GM19324 (cell line): ENCODE data around the gene TLK2.
"Not testable (repeated sequence)": the region's sequence is repeated elsewhere in the genome, so short reads cannot be mapped to it uniquely, and the experiment has no call there.

Source experiments
- ATAC-seq: cut with Tn5 transposase; IDR thresholded peaks from one replicate; pipeline ENCODE4 v1.9.1; 2021; ENCODE audit warnings: mild to moderate bottlenecking, moderate library complexity; ENCODE audit not compliant: unreplicated experiment, low FRiP score

TLK2 gene

DNA sequence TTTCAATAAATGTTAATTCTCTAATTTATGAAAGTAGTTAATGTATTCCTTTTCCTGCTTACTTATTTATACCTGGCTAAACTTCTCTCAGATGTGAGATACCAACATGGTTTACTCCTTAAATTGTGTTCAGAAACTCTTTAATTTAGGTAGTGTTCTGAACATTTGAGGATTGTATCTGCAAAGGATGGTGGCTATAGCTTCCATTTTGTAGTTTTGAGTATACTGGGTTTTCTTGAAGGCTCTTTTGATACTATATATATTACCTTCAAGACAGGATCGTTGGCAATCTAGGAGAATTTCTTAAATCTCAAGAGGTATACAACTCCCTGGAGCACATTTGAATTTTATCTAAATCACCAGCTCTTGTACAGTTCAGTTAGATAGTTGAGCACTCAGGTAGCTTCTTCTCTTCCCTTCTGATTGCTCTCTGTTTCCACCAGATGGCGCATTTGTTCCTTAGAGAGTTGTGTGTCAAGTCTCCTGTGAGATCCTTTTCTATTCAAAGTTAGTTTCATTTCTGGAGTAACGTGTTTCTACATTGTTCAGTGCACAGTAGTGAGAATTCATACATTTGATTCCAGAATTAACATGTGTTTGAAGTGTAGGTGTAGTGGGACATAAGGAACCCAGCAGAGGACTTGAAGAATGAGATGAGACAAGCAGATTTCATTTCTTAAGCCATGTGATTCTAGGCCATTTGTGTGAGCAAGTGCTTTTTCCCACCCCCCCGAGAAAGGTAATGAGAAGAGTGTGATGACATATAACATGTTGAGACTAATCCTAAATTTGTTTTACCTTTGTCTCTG lies 74.4 kb downstream of the TLK2 start:
- ATAC-seq: peak; percentile 58

DNA sequence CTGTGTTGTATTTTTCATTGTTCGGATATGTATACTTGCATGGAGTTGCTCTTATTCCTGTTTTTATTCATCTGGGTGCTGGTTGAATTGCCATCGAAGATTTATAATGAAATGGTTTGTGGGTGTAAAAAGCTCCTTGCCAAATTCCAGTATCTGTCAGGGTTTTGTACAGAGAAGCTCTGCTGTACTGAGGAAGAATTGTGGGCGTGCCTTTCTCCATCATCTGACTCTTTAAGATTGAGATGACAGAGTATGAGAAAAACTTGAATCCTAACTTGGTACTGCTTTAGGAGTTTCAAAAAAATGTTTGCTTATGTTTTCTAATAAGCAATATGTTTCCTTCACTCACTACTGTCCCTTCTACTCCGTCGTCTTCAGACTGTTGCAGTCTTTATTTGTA lies 78.9 kb downstream of the TLK2 start:
- ATAC-seq: not testable (repeated sequence)

DNA sequence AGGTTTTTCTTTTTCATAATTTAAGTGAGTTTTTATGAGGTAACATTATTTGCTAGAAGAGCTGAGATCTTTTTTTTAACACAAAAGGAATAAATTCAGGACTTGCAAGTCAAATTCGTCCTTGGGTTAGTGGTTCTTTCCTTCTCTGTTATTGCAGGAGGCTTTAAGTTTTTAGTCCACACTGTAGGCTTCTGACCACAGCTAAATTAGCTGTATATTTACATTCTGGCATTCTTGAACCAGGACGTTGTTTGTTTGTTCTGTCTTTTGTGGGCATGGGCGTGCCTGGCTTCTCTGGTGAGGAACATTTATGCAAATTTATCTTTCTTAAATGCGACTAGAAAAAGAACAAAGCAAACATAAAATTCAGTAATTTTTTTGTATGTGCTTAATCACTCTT lies 80.3 kb downstream of the TLK2 start:
- not testable (repeated sequence) for ATAC-seq

GRCh38 chr17:62560971-62561370 lies 82.3 kb downstream of the TLK2 start:
- not testable (repeated sequence) for ATAC-seq

DNA sequence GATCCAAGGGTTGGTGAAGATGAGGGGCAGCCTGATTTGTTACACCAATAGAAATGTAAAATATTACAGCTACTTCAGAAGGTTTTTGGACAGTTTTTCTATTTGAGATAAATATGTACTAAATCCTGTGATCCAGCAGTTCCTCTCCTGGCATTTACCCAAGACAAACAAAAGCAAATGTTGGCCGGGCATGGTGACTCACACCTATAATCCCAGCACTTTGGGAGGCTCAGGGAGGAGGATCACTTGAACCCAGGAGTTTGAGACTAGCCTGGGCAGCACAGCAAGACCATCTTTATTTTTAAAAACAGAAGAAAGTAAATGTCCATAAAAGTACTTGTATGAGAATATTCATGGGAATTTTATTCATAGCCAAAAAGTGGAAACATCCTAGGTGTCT lies 84.0 kb downstream of the TLK2 start:
- ATAC-seq: no peak

DNA sequence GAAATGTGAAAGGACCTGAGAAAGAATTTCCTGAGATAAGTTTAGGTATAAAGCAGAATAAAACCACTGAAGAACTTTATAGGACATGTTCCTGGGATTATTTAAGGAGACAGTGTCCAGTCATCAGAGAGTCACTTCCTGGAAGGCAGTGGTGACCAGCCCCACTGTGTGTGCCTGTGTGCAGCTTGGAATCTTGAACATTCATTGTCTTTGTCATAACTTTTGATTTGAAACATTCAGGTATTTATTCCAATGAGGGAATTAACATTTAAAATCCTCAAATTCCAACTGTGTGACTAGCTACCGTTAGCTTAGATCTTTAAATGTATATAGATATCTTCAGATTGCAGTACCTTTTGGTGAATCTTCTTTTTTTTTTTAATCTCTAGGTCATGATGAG lies 87.2 kb downstream of the TLK2 start:
- ATAC-seq: no peak

GRCh38 chr17:62566996-62567578 lies 88.5 kb downstream of the TLK2 start:
- ATAC-seq: no peak

- ATAC-seq: no peak
These were observed 93.9 kb downstream of the TLK2 start for GRCh38 chr17:62572488-62572887.

- no peak for ATAC-seq
These were observed 94.3 kb downstream of the TLK2 start for GRCh38 chr17:62572888-62573401.

GRCh38 chr17:62573480-62574117 lies 95.0 kb downstream of the TLK2 start:
- no peak for ATAC-seq

DNA sequence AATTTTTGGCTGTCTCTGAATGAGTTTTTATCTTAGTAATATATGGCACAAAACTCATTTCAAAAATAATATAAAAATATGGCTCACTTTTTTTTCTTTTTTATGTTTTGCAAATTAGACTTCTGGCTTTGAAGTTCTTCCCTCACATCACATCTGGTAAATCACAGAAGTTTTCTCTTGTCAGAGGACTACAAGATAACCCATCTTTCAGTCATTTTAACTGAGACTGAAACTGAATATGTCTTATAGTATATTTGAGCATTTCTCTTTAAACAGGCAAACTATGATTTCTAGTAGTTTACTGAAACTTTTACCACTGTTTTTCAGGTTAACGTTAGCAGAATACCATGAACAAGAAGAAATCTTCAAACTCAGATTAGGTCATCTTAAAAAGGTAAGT lies 97.8 kb downstream of the TLK2 start:
- no peak for ATAC-seq

GRCh38 chr17:62578757-62579487 lies 100.3 kb downstream of the TLK2 start:
- no peak for ATAC-seq

- ATAC-seq: no peak
These were observed 102.3 kb downstream of the TLK2 start for GRCh38 chr17:62580947-62581346.

GRCh38 chr17:62581764-62582163 lies 103.1 kb downstream of the TLK2 start:
- ATAC-seq: no peak

DNA sequence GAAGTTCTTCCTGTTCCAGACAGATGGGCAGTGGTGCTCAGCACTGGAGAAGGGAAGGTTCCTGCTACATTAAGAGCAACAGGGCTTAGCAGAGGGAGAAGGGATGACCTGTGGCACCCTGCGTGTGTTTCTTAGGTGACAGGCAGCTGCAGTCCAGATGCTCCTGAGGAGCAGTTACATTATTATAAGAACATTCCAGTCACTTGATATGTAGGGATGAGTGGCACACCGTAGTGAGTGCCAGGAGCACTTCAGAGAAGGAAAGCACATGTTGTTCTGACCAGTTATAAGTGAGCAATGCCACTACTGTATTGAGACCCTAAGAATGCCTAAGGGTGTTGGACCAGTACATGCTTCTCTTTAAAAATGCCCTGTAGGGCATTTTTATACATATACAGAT lies 108.9 kb downstream of the TLK2 start:
- no peak for ATAC-seq

GRCh38 chr17:62588109-62588508 lies 109.5 kb downstream of the TLK2 start:
- no peak for ATAC-seq

DNA sequence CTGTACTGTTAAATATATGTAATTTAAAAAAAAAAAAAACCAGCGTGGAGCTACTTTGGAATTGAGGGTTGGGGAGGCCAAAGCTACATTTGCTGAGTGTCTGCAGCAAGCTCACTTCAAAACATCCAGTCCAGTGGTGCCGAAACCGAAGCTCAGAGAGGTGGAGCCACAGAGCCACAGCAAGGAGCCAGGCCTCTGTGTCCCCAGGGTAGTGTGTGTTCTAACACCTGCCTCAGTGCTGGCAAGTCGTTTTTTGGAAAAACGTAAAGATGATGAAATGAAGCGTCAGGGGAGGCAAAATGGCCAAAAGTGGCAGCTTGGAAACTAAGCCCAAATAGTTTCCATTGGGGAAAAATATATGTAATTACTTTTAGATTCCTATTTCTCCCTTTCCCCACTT lies 112.7 kb downstream of the TLK2 start:
- ATAC-seq: no peak

- ATAC-seq: not testable (repeated sequence)
These were observed 113.2 kb downstream of the TLK2 start for GRCh38 chr17:62591822-62592221.

DNA sequence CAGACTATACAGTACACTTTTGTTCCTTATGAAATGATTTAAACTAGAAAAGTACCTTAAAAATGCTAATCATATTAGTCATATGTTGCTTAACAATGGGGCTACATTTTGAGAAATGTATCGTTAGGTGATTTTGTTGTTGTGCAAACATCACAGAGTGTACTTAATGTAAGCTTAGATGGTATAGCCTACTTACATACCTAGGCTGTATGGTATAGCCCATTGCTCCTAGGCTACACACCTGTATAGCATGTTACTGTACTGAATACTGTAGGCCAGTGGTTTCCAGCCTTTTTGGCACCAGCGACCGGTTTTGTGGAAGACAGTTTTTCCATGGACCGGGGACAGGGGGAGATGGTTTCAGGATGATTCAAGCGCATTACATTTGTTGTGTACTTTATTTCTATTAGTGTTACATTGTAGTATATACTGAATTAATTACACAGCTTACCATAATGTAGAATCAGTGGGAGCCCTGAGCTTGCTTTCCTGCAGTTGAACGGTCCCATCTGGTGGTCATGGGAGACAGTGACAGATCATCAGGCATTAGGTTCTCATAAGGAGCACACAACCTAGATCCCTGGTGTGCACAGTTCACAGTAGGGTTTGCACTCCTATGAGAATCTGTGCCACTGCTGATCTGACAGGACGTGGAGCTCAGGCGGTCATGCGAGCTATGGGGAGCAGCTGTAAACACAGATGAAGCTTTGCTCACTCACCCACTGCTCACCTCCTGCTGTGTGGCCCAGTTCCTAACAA lies 113.9 kb downstream of the TLK2 start:
- ATAC-seq: no peak

DNA sequence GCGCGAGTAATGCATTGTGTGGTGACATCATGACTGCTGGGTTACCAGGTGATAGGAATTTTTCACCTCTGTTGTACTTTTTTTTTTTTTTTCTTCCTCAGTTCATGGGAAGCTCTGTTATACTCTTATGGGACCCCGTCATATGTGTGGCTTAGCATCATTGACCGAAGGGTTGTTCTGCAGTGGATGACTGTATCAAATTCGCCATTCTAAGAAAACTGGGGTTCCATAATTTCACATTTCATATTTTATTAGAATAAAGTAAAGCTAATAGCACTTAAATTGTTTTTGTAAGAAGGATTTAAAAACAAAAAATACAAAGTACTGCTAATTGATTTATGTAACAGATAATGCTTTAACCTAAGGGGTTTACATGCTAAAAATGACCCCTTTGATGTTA lies 116.9 kb downstream of the TLK2 start:
- no peak for ATAC-seq
